WTC11 (cell line): Measurements from ENCODE around the gene ACAD8. TPM values are rescaled to one million over a fixed set of nuclear protein-coding genes. Genes with fewer than 3 reads are reported as not detected.

Source experiments
- ATAC-seq: fragments of 200-7000 bp; cut with Tn5 transposase; 2 replicates; pipeline ENCODE4 v1.10.0; 2021; ENCODE audit warnings: mild to moderate bottlenecking, moderate library complexity
- CTCF ChIA-PET: fragments of 300-600 bp; sonication (Branson Sonifier 250); formaldehyde crosslinking; loops from one replicate; lab custom pipeline; 2021; ENCODE audit warnings: antibody characterized with exemption; lab: Charles Lee
- POLR2A ChIA-PET: fragments of 350-600 bp; sonication (Branson Sonifier 250); formaldehyde crosslinking; loops from one replicate; lab custom pipeline; 2021; ENCODE audit warnings: antibody characterized with exemption; lab: Charles Lee
- DNase-seq: peaks from one replicate; pipeline ENCODE4 v3.0.0; 2021; ENCODE audit warnings: low spot score
- H3K27ac Mint-ChIP-seq: 2 replicates; pipeline ENCODE4 v1.8.0; 2021; ENCODE audit warnings: mixed read lengths
- H3K27me3 Mint-ChIP-seq: 2 replicates; pipeline ENCODE4 v1.8.0; 2021; ENCODE audit warnings: low read depth, mild to moderate bottlenecking, moderate library complexity, mixed read lengths
- H3K36me3 Mint-ChIP-seq: 2 replicates; pipeline ENCODE4 v1.8.0; 2021; ENCODE audit warnings: mixed read lengths
- H3K4me1 Mint-ChIP-seq: 2 replicates; pipeline ENCODE4 v1.8.0; 2022; ENCODE audit warnings: mixed read lengths
- H3K4me3 Mint-ChIP-seq: 2 replicates; pipeline ENCODE4 v1.8.0; 2021; ENCODE audit warnings: mild to moderate bottlenecking, moderate library complexity, mixed read lengths
- H3K9me3 Mint-ChIP-seq: 2 replicates; pipeline ENCODE4 v1.8.0; 2021; ENCODE audit warnings: mixed read lengths
- ATF2 ChIP-seq: sonication (generic); formaldehyde crosslinking; IDR thresholded peaks from 2 replicates; pipeline ENCODE4 v1.8.1; 2022; ENCODE audit warnings: low read depth, missing genetic modification reagents, borderline replicate concordance
- CBFB ChIP-seq: sonication (generic); formaldehyde crosslinking; IDR thresholded peaks from 2 replicates; pipeline ENCODE4 v1.8.1; 2022; ENCODE audit warnings: mild to moderate bottlenecking, low read depth, missing genetic modification reagents
- CDX4 ChIP-seq: fragments of 250-450 bp; sonication (Bioruptor Pico); IDR thresholded peaks from 2 replicates; pipeline ENCODE4 v1.9.0; 2021; ENCODE audit warnings: moderate library complexity, mild to moderate bottlenecking, inconsistent platforms, borderline replicate concordance
- EMX1 ChIP-seq: fragments of 250-450 bp; sonication (Bioruptor Pico); IDR thresholded peaks from 2 replicates; pipeline ENCODE4 v1.8.0; 2021; ENCODE audit warnings: mild to moderate bottlenecking
- ESRRA ChIP-seq: sonication (generic); formaldehyde crosslinking; IDR thresholded peaks from 2 replicates; pipeline ENCODE4 v1.8.1; 2022; ENCODE audit warnings: mild to moderate bottlenecking, missing genetic modification reagents, borderline replicate concordance
- IRF1 ChIP-seq: sonication (generic); formaldehyde crosslinking; IDR thresholded peaks from 2 replicates; pipeline ENCODE4 v1.8.0; 2023; ENCODE audit warnings: missing genetic modification reagents
- JUN ChIP-seq: sonication (generic); formaldehyde crosslinking; IDR thresholded peaks from 2 replicates; pipeline ENCODE4 v1.8.0; 2023; ENCODE audit warnings: mild to moderate bottlenecking, missing genetic modification reagents
- MYBL2 ChIP-seq: sonication (generic); formaldehyde crosslinking; IDR thresholded peaks from 2 replicates; pipeline ENCODE4 v1.8.1; 2023; ENCODE audit warnings: mild to moderate bottlenecking, moderate library complexity, missing genetic modification reagents
- NFE2L1 ChIP-seq: sonication (generic); formaldehyde crosslinking; IDR thresholded peaks from 2 replicates; pipeline ENCODE4 v1.8.1; 2023; ENCODE audit warnings: missing genetic modification reagents
- NFYB ChIP-seq: sonication (generic); formaldehyde crosslinking; conservative IDR thresholded peaks from 2 replicates; pipeline ENCODE4 v1.8.0; 2022; ENCODE audit warnings: low read depth, missing genetic modification reagents
- NR3C1 ChIP-seq: sonication (generic); formaldehyde crosslinking; conservative IDR thresholded peaks from 2 replicates; pipeline ENCODE4 v1.8.1; 2023; ENCODE audit warnings: low read depth, mild to moderate bottlenecking, missing genetic modification reagents
- OVOL2 ChIP-seq: fragments of 250-450 bp; sonication (Bioruptor Pico); IDR thresholded peaks from 2 replicates; pipeline ENCODE4 v1.9.0; 2021; ENCODE audit warnings: mild to moderate bottlenecking, borderline replicate concordance
- PRDM15 ChIP-seq: sonication (generic); formaldehyde crosslinking; IDR thresholded peaks from 2 replicates; pipeline ENCODE4 v1.8.0; 2022; ENCODE audit warnings: missing genetic modification reagents
- PRRX2 ChIP-seq: fragments of 250-450 bp; sonication (Bioruptor Pico); IDR thresholded peaks from 2 replicates; pipeline ENCODE4 v1.8.0; 2021; ENCODE audit warnings: mild to moderate bottlenecking
- STAT6 ChIP-seq: sonication (generic); formaldehyde crosslinking; conservative IDR thresholded peaks from 2 replicates; pipeline ENCODE4 v1.8.1; 2023; ENCODE audit warnings: mild to moderate bottlenecking, low read depth, missing genetic modification reagents, moderate library complexity
- ZMAT4 ChIP-seq: fragments of 250-450 bp; sonication (Bioruptor Pico); IDR thresholded peaks from 2 replicates; pipeline ENCODE4 v1.9.0; 2021; ENCODE audit warnings: mild to moderate bottlenecking
- ZNF138 ChIP-seq: sonication (generic); formaldehyde crosslinking; conservative IDR thresholded peaks from 2 replicates; pipeline ENCODE4 v1.8.1; 2022; ENCODE audit warnings: mild to moderate bottlenecking, moderate library complexity, missing genetic modification reagents
- ZNF317 ChIP-seq: sonication (generic); formaldehyde crosslinking; IDR thresholded peaks from 2 replicates; pipeline ENCODE4 v1.8.1; 2023; ENCODE audit warnings: low read depth, mild to moderate bottlenecking, moderate library complexity, missing genetic modification reagents, borderline replicate concordance
- ZNF416 ChIP-seq: fragments of 250-450 bp; sonication (Bioruptor Pico); IDR thresholded peaks from 2 replicates; pipeline ENCODE4 v1.9.0; 2021; ENCODE audit warnings: mild to moderate bottlenecking, inconsistent platforms
- total RNA-seq: library from RNA; stranded (reverse); gene quantifications from 3 replicates; pipeline ENCODE4 v1.2.3, GENCODE V29; 2021

ACAD8 gene
- total RNA-seq, 1 experiment from 2014 or later, result 55.2 TPM

- TF ChIP-seq ZNF317 (CRISPR knock-in tag), result no peak
These were observed 23.0 kb upstream of the ACAD8 start (continued) for GRCh38 chr11:134230339-134230738.

- H3K27ac Mint-ChIP-seq, result peak overlapping the region; percentile 67
These were observed 21.3 kb upstream of the ACAD8 start for GRCh38 chr11:134231958-134232659.

GRCh38 chr11:134233729-134234179 lies 19.6 kb upstream of the ACAD8 start:
- TF ChIP-seq NR3C1 (CRISPR knock-in tag) (no peak), PRDM15 (no peak), CBFB (CRISPR knock-in tag) (no peak), ESRRA (CRISPR knock-in tag) (no peak), IRF1 (CRISPR knock-in tag) (no peak), JUN (CRISPR knock-in tag) (no peak), MYBL2 (no peak)
- Mint-ChIP-seq H3K36me3 (peaks cover 8% of the 10 kb centered on the region), H3K27ac (no peak overlapping the region), H3K9me3 (no peaks in the 10 kb centered on the region), H3K4me1 (peaks cover 8% of the 10 kb centered on the region), H3K27me3 (no peaks in the 10 kb centered on the region), H3K4me3 (no peak overlapping the region)
- POLR2A ChIA-PET, result no interaction called here
- DNase-seq (no peak), ATAC-seq (no peak)
- CTCF ChIA-PET, result interaction anchor here (0.7 kb wide), 2 partner anchors 28 kb away, joined by 3 read pairs; no protein-coding TSS in a partner anchor

More at GRCh38 chr11:134231958-134232659, 21.3 kb upstream of the ACAD8 start:
- CTCF ChIA-PET, result no interaction called here
- POLR2A ChIA-PET, result interaction anchor here (0.7 kb wide), 1 partner anchor 123 kb away, joined by 3 read pairs; no protein-coding TSS in a partner anchor
- no peak for ATAC-seq
- Mint-ChIP-seq H3K36me3 (peaks cover 5% of the 10 kb centered on the region; the same call in 1 of the 2 replicates), H3K27me3 (no peaks in the 10 kb centered on the region)
- TF ChIP-seq ZNF138 (CRISPR knock-in tag) (no peak), NFYB (CRISPR knock-in tag) (no peak), NR3C1 (CRISPR knock-in tag) (no peak), ZMAT4 (CRISPR knock-in tag) (no peak), OVOL2 (CRISPR knock-in tag) (no peak)
- TF ChIP-seq, all 79 proteins: peak for 0
- Mint-ChIP-seq H3K4me3 (no peak overlapping the region), H3K4me1 (peaks cover 8% of the 10 kb centered on the region), H3K9me3 (no peaks in the 10 kb centered on the region)
- DNase-seq, result no peak

- Mint-ChIP-seq H3K9me3 (no peaks in the 10 kb centered on the region), H3K36me3 (peaks cover 14% of the 10 kb centered on the region), H3K4me1 (no peaks in the 10 kb centered on the region), H3K27ac (no peak overlapping the region), H3K4me3 (no peak overlapping the region), H3K27me3 (no peaks in the 10 kb centered on the region)
- no peak for ATAC-seq
- POLR2A ChIA-PET, result no interaction called here
- CTCF ChIA-PET, result interaction anchor here (0.8 kb wide), 1 partner anchor 11 kb away, joined by 4 read pairs; the partner anchor contains the start of gene VPS26B
- DNase-seq, result no peak
- TF ChIP-seq STAT6 (CRISPR knock-in tag), result no peak
- TF ChIP-seq ZNF317 (CRISPR knock-in tag), result no peak
- no peak for TF ChIP-seq ATF2 (CRISPR knock-in tag)
- TF ChIP-seq NFE2L1 (CRISPR knock-in tag), result no peak
- TF ChIP-seq ZNF416 (CRISPR knock-in tag), result no peak
- no peak for TF ChIP-seq EMX1 (CRISPR knock-in tag)
- TF ChIP-seq PRRX2 (CRISPR knock-in tag), result no peak
- TF ChIP-seq CDX4 (CRISPR knock-in tag), result no peak
- no peak for TF ChIP-seq ZNF138 (CRISPR knock-in tag)
- TF ChIP-seq NR3C1 (CRISPR knock-in tag), result no peak
These were observed 18.0 kb upstream of the ACAD8 start for GRCh38 chr11:134235399-134235798.
